OCI-LY3 (cell line): ENCODE data around the gene AKR1C1.
"Not testable (repeated sequence)": the region's sequence is repeated elsewhere in the genome, so short reads cannot be mapped to it uniquely, and the experiment has no call there.

ENCODE experiments used
- H2AFZ ChIP-seq: fragments of 200-600, 300-600 bp; shearing (Covaris generic); 2 replicates; pipeline ENCODE4 v1.6.0; 2014; ENCODE audit warnings: antibody characterized with exemption, low read depth, low read length
- H3K27ac ChIP-seq: fragments of 200-600, 300-600 bp; sonication (generic); 2 replicates; pipeline ENCODE4 v1.5.1; 2014; ENCODE audit warnings: mild to moderate bottlenecking, low read length, moderate library complexity, mixed read lengths
- H3K27me3 ChIP-seq: fragments of 200-600, 300-600 bp; sonication (generic); 2 replicates; pipeline ENCODE4 v1.6.1; 2014; ENCODE audit warnings: low read depth, low read length, mixed read lengths
- H3K36me3 ChIP-seq: fragments of 200-600, 300-600 bp; sonication (generic); replicated peaks from 2 replicates; pipeline ENCODE3; 2014; ENCODE audit warnings: low read depth, low read length, mixed read lengths
- H3K4me1 ChIP-seq: fragments of 300-600, 200-600 bp; sonication (generic); 2 replicates; pipeline ENCODE4 v1.6.1; 2014; ENCODE audit warnings: low read length, mixed read lengths
- H3K4me2 ChIP-seq: fragments of 200-600, 300-600 bp; sonication (generic); 2 replicates; pipeline ENCODE4 v1.6.1; 2014; ENCODE audit warnings: low read length, mixed read lengths
- H3K4me3 ChIP-seq: fragments of 300-600, 200-600 bp; sonication (generic); 2 replicates; pipeline ENCODE4 v1.5.1; 2014; ENCODE audit warnings: antibody characterized with exemption, mild to moderate bottlenecking, low read length, moderate library complexity
- H3K79me2 ChIP-seq: fragments of 300-600, 200-600 bp; shearing (Covaris generic); 2 replicates; pipeline ENCODE4 v1.6.1; 2014; ENCODE audit warnings: mild to moderate bottlenecking, low read length, mixed read lengths
- H3K9ac ChIP-seq: fragments of 300-600, 200-600 bp; shearing (Covaris generic); 2 replicates; pipeline ENCODE4 v1.6.0; 2014; ENCODE audit warnings: mild to moderate bottlenecking, low read length, moderate library complexity
- H3K9me3 ChIP-seq: fragments of 200-600, 300-600 bp; shearing (Covaris generic); 2 replicates; pipeline ENCODE4 v1.6.1; 2014; ENCODE audit warnings: low read length, mixed read lengths; ENCODE audit not compliant: insufficient read depth
- H4K20me1 ChIP-seq: fragments of 200-600, 300-600 bp; sonication (generic); 2 replicates; pipeline ENCODE4 v1.6.1; 2016; ENCODE audit warnings: low read length, mixed read lengths; ENCODE audit not compliant: insufficient read depth
- CTCF ChIP-seq: fragments of 200-600, 300-600 bp; sonication (generic); IDR thresholded peaks from 2 replicates; pipeline ENCODE4 v1.5.1; 2014; ENCODE audit warnings: antibody characterized with exemption, low read length, low read depth
- EZH2phosphoT487 ChIP-seq: fragments of 200-600 bp; shearing (Covaris generic); IDR thresholded peaks from 2 replicates; pipeline ENCODE4 v1.6.1; 2018; ENCODE audit warnings: antibody characterized with exemption, mixed run types, low read depth

Gene AKR1C1

GRCh38 chr10:4962876-4963814 is at the start of gene AKR1C1:
Gene AKR1C1 (plus strand): TSS chr10:4963415. CDS start chr10:4963445, 30 bp downstream.
- H3K9me3 ChIP-seq, H3K9ac ChIP-seq, H3K4me3 ChIP-seq, H3K36me3 ChIP-seq, H3K27me3 ChIP-seq, H3K27ac ChIP-seq, H4K20me1 ChIP-seq, H3K4me1 ChIP-seq, H3K79me2 ChIP-seq, H2AFZ ChIP-seq, H3K4me2 ChIP-seq: not testable (repeated sequence)

GRCh38 chr10:4914213-4914850 is 48.9 kb upstream of the AKR1C1 start:
- no peaks in the 10 kb centered on the region for H3K79me2 ChIP-seq
- H2AFZ ChIP-seq, result no peak overlapping the region
- no peak overlapping the region for H3K4me2 ChIP-seq
- no peak overlapping the region for H3K27ac ChIP-seq
- H3K36me3 ChIP-seq, result no peaks in the 10 kb centered on the region
- no peak overlapping the region for H3K4me3 ChIP-seq
- H3K4me1 ChIP-seq, result no peaks in the 10 kb centered on the region
- TF ChIP-seq EZH2phosphoT487, result no peak
- no peak for TF ChIP-seq CTCF
- H3K9ac ChIP-seq, result no peak overlapping the region
- H3K9me3 ChIP-seq, result no peaks in the 10 kb centered on the region
- H4K20me1 ChIP-seq, result no peaks in the 10 kb centered on the region
- no peaks in the 10 kb centered on the region for H3K27me3 ChIP-seq

- Histone ChIP-seq H3K4me3 (no peak overlapping the region), H3K79me2 (no peaks in the 10 kb centered on the region), H3K4me1 (no peaks in the 10 kb centered on the region), H4K20me1 (no peaks in the 10 kb centered on the region), H3K27ac (no peak overlapping the region), H3K4me2 (no peak overlapping the region), H3K27me3 (no peaks in the 10 kb centered on the region), H2AFZ (no peak overlapping the region), H3K36me3 (no peaks in the 10 kb centered on the region), H3K9me3 (no peaks in the 10 kb centered on the region), H3K9ac (no peak overlapping the region)
- TF ChIP-seq EZH2phosphoT487, result no peak
Observed at GRCh38 chr10:4916086-4916716, 47.0 kb upstream of the AKR1C1 start.

- H3K4me1 ChIP-seq, result no peaks in the 10 kb centered on the region
- H3K36me3 ChIP-seq, result no peaks in the 10 kb centered on the region
- no peak overlapping the region for H3K4me3 ChIP-seq
- H3K4me2 ChIP-seq, result no peak overlapping the region
- no peaks in the 10 kb centered on the region for H4K20me1 ChIP-seq
- no peak overlapping the region for H2AFZ ChIP-seq
- TF ChIP-seq CTCF (no peak), EZH2phosphoT487 (no peak)
- H3K79me2 ChIP-seq, result no peaks in the 10 kb centered on the region
- no peaks in the 10 kb centered on the region for H3K9me3 ChIP-seq
- H3K27me3 ChIP-seq, result no peaks in the 10 kb centered on the region
- H3K9ac ChIP-seq, result no peak overlapping the region
- H3K27ac ChIP-seq, result no peak overlapping the region
Observed at GRCh38 chr10:4918236-4918635, 45.0 kb upstream of the AKR1C1 start.

- not testable (repeated sequence) for H3K27me3 ChIP-seq, H3K9ac ChIP-seq
Observed at GRCh38 chr10:4924482-4924881, 38.7 kb upstream of the AKR1C1 start.

More at GRCh38 chr10:4924482-4924881, 38.7 kb upstream of the AKR1C1 start:
- not testable (repeated sequence) for H3K36me3 ChIP-seq, H2AFZ ChIP-seq, H3K4me2 ChIP-seq, H3K4me1 ChIP-seq, H4K20me1 ChIP-seq, H3K79me2 ChIP-seq, H3K9me3 ChIP-seq, H3K27ac ChIP-seq, H3K4me3 ChIP-seq
